HG03135 (cell line): Measurements from ENCODE around the gene MAP4.
"Not testable (repeated sequence)": the region's sequence is repeated elsewhere in the genome, so short reads cannot be mapped to it uniquely, and the experiment has no call there.

ENCODE experiments used
- ATAC-seq: cut with Tn5 transposase; IDR thresholded peaks from one replicate; pipeline ENCODE4 v1.9.1; 2021; ENCODE audit warnings: mild to moderate bottlenecking, moderate library complexity; ENCODE audit not compliant: unreplicated experiment

The MAP4 gene

GRCh38 chr3:48016301-48016973, at the start of gene MAP4:
Gene MAP4 (minus strand): TSS chr3:48016416. CDS start chr3:47998860, 17,556 bp downstream.
- no peak for ATAC-seq

- ATAC-seq = no peak
These were observed 48.8 kb upstream of the MAP4 start for GRCh38 chr3:48065035-48065434.

- ATAC-seq = no peak
These were observed 48.1 kb upstream of the MAP4 start for GRCh38 chr3:48064292-48064829.

GRCh38 chr3:48061586-48061985, 45.4 kb upstream of the MAP4 start:
- not testable (repeated sequence) for ATAC-seq

GRCh38 chr3:48058091-48058490, 41.9 kb upstream of the MAP4 start:
- no peak for ATAC-seq

GRCh38 chr3:48057521-48057920, 41.3 kb upstream of the MAP4 start:
- ATAC-seq = no peak

- ATAC-seq = no peak
These were observed 31.7 kb upstream of the MAP4 start for GRCh38 chr3:48047841-48048464.

- no peak for ATAC-seq
These were observed 26.0 kb upstream of the MAP4 start for GRCh38 chr3:48042071-48042760.

GRCh38 chr3:48039487-48040190, 23.4 kb upstream of the MAP4 start:
- ATAC-seq = no peak

- ATAC-seq = no peak
These were observed 22.8 kb upstream of the MAP4 start for GRCh38 chr3:48038971-48039481.

- ATAC-seq = no peak
These were observed 17.8 kb upstream of the MAP4 start for GRCh38 chr3:48034000-48034516.

GRCh38 chr3:48030188-48030587, 14.0 kb upstream of the MAP4 start:
- no peak for ATAC-seq

GRCh38 chr3:48026951-48027908, 11.0 kb upstream of the MAP4 start:
- ATAC-seq = no peak

GRCh38 chr3:48026098-48026497, 9.9 kb upstream of the MAP4 start:
- no peak for ATAC-seq

GRCh38 chr3:48024401-48024800, 8.2 kb upstream of the MAP4 start:
- no peak for ATAC-seq

- no peak for ATAC-seq
These were observed 7.2 kb upstream of the MAP4 start for GRCh38 chr3:48023377-48023776.

- ATAC-seq = no peak
These were observed 6.0 kb upstream of the MAP4 start for GRCh38 chr3:48022178-48022577.

- no peak for ATAC-seq
These were observed 2.6 kb upstream of the MAP4 start for GRCh38 chr3:48018841-48019240.

GRCh38 chr3:48015431-48016180, 610 bp downstream of the MAP4 start:
- ATAC-seq = no peak
